HepG2 (cell line): Measurements from ENCODE around the gene DHX57. TPM values are rescaled to one million over a fixed set of nuclear protein-coding genes. Genes with fewer than 3 reads are reported as not detected.

Experiments used
- KAT2B ChIP-seq: fragments of 150-350 bp; IDR thresholded peaks from 2 replicates; pipeline ENCODE4 v1.6.1; 2014; ENCODE audit warnings: low read depth, low read length, borderline replicate concordance
- MZF1 ChIP-seq: sonication (generic); formaldehyde crosslinking; IDR thresholded peaks from 2 replicates; pipeline ENCODE4 v1.8.1; 2023; ENCODE audit warnings: mild to moderate bottlenecking, missing genetic modification reagents, borderline replicate concordance
- NCOA5 ChIP-seq: sonication (generic); formaldehyde crosslinking; IDR thresholded peaks from 2 replicates; pipeline ENCODE4 v1.4.0; 2020; ENCODE audit warnings: missing genetic modification reagents
- PRMT3 ChIP-seq: sonication (generic); formaldehyde crosslinking; IDR thresholded peaks from 2 replicates; pipeline ENCODE4 v1.8.1; 2022; ENCODE audit warnings: low read depth, mild to moderate bottlenecking, moderate library complexity, missing genetic modification reagents, borderline replicate concordance
- SMAD3 ChIP-seq: sonication (generic); formaldehyde crosslinking; IDR thresholded peaks from 2 replicates; pipeline ENCODE4 v1.4.0; 2020; ENCODE audit warnings: missing genetic modification reagents
- TCF7 ChIP-seq: sonication (generic); IDR thresholded peaks from 2 replicates; pipeline ENCODE4 v1.6.1; 2016; ENCODE audit warnings: antibody characterized with exemption, low read depth
- ZFX ChIP-seq: sonication (generic); formaldehyde crosslinking; IDR thresholded peaks from 2 replicates; pipeline ENCODE4 v1.4.0; 2020; ENCODE audit warnings: mild to moderate bottlenecking, low read depth, missing genetic modification reagents, moderate library complexity
- ZNF460 ChIP-seq: sonication (generic); formaldehyde crosslinking; IDR thresholded peaks from 2 replicates; pipeline ENCODE4 v1.5.1; 2020; ENCODE audit warnings: missing genetic modification reagents, mild to moderate bottlenecking, borderline replicate concordance
- ZNF850 ChIP-seq: sonication (generic); formaldehyde crosslinking; conservative IDR thresholded peaks from 2 replicates; pipeline ENCODE4 v1.9.0; 2021; ENCODE audit warnings: mild to moderate bottlenecking, missing genetic modification reagents
- polyA plus RNA-seq, 8 experiments: library from polyadenylated mRNA; depleted of rRNA in 3 of 8; stranded (reverse) in 7 of 8; unstranded in 1 of 8; fragments of >200 nt; fragmentation: Illumina TruSeq in 4 of 8; extraction: Trizol in 4 of 8; gene quantifications; 2 replicates each; pipeline versions ENCODE4 v1.2.1 to v1.2.3, GENCODE V29; 2011 to 2016; ENCODE audit warnings: low read depth in 4 of 8, missing spikeins in 1 of 8, mixed read lengths in 1 of 8; ENCODE audit not compliant: insufficient read depth in 1 of 8
- total RNA-seq, 5 experiments: library from RNA; depleted of rRNA; stranded (reverse); fragments of >200 nt; fragmentation: Illumina TruSeq; extraction: Trizol; gene quantifications; 2 replicates each; pipeline ENCODE4 v1.2.3, GENCODE V29; 2016; ENCODE audit warnings: low read depth in 1 of 5
- TF ChIP-seq, protein P1 (sequence below): IDR thresholded peaks from 2 replicates; pipeline ENCODE4 v1.6.1; 2018; ENCODE audit warnings: missing genetic modification reagents
- TF ChIP-seq, protein P2 (sequence below): IDR thresholded peaks from 2 replicates; pipeline ENCODE4 v1.6.1; 2016; ENCODE audit warnings: control low read depth
- TF ChIP-seq, protein P3 (sequence below): sonication (generic); formaldehyde crosslinking; IDR thresholded peaks from 2 replicates; pipeline ENCODE4 v1.5.0; 2020; ENCODE audit warnings: missing genetic modification reagents
- TF ChIP-seq, protein P4 (sequence below): sonication (generic); formaldehyde crosslinking; IDR thresholded peaks from 2 replicates; pipeline ENCODE4 v1.5.1; 2020; ENCODE audit warnings: mild to moderate bottlenecking, missing genetic modification reagents, moderate library complexity
- TF ChIP-seq, protein P5 (sequence below): IDR thresholded peaks from 2 replicates; pipeline ENCODE4 v1.6.1; 2012; ENCODE audit warnings: inconsistent platforms

Gene DHX57
- total and polyA plus RNA-seq, 2 of the 13 experiments (the other 11 are each of a cell fraction or from before 2014, with no cell fraction given), result 9.2 to 24.2 TPM

DNA sequence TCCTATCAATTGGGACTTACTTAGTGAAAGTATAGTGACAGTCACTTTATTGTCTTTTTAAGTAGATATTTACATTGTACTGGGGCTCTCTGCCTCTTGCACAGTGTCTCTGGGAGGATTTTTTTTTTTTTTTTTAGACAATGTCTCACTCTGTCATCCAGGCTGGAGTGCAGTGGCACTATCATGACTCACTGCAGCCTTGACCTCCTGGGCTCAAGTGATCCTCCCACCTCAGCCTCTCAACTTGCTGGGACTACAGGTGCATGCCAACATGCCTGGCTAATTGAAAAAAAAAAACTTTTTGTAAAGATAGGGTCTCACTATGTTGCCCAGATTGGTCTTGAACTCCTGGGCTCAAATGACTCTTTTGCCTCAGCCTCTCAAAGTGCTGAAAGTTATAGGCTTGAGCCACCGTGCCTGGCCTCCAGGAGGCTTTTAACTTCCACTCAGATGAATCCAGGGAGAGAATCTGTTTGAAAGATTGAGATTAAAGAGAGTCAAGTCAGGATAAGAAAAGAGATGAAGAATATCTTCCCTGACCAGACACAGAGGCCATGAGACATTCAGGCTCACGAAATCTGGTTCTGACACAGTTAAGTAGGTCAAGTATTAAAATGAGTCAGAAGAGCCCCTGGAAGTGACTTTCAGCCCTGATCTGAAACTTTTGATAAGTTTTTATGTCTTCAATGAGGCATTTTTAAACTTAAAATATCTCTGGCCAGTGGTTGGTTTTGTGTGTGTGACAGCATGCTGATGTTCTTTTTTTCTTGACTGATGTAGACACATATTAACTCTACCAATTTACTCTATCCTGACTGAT is 32.2 kb upstream of the DHX57 start (continued):
- no peak for TF ChIP-seq PRMT3 (CRISPR knock-in tag)
- TF ChIP-seq NCOA5, result no peak
- TF ChIP-seq, protein P1, sequence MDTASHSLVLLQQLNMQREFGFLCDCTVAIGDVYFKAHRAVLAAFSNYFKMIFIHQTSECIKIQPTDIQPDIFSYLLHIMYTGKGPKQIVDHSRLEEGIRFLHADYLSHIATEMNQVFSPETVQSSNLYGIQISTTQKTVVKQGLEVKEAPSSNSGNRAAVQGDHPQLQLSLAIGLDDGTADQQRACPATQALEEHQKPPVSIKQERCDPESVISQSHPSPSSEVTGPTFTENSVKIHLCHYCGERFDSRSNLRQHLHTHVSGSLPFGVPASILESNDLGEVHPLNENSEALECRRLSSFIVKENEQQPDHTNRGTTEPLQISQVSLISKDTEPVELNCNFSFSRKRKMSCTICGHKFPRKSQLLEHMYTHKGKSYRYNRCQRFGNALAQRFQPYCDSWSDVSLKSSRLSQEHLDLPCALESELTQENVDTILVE (CRISPR knock-in tag), result no peak
- TF ChIP-seq, protein P2, sequence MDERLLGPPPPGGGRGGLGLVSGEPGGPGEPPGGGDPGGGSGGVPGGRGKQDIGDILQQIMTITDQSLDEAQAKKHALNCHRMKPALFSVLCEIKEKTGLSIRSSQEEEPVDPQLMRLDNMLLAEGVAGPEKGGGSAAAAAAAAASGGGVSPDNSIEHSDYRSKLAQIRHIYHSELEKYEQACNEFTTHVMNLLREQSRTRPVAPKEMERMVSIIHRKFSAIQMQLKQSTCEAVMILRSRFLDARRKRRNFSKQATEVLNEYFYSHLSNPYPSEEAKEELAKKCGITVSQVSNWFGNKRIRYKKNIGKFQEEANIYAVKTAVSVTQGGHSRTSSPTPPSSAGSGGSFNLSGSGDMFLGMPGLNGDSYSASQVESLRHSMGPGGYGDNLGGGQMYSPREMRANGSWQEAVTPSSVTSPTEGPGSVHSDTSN (CRISPR knock-in tag), result no peak
- peak; percentile 37 for TF ChIP-seq TCF7
- TF ChIP-seq ZNF850, result no peak
- peak; percentile 27; the same call in 1 of the 2 replicates for TF ChIP-seq SMAD3
- TF ChIP-seq ZNF460 (CRISPR knock-in tag), result no peak; the same call in 1 of the 2 replicates
- TF ChIP-seq, protein P3, sequence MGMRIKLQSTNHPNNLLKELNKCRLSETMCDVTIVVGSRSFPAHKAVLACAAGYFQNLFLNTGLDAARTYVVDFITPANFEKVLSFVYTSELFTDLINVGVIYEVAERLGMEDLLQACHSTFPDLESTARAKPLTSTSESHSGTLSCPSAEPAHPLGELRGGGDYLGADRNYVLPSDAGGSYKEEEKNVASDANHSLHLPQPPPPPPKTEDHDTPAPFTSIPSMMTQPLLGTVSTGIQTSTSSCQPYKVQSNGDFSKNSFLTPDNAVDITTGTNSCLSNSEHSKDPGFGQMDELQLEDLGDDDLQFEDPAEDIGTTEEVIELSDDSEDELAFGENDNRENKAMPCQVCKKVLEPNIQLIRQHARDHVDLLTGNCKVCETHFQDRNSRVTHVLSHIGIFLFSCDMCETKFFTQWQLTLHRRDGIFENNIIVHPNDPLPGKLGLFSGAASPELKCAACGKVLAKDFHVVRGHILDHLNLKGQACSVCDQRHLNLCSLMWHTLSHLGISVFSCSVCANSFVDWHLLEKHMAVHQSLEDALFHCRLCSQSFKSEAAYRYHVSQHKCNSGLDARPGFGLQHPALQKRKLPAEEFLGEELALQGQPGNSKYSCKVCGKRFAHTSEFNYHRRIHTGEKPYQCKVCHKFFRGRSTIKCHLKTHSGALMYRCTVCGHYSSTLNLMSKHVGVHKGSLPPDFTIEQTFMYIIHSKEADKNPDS, result no peak
- no peak for TF ChIP-seq ZFX (CRISPR knock-in tag)
- TF ChIP-seq, protein P4, sequence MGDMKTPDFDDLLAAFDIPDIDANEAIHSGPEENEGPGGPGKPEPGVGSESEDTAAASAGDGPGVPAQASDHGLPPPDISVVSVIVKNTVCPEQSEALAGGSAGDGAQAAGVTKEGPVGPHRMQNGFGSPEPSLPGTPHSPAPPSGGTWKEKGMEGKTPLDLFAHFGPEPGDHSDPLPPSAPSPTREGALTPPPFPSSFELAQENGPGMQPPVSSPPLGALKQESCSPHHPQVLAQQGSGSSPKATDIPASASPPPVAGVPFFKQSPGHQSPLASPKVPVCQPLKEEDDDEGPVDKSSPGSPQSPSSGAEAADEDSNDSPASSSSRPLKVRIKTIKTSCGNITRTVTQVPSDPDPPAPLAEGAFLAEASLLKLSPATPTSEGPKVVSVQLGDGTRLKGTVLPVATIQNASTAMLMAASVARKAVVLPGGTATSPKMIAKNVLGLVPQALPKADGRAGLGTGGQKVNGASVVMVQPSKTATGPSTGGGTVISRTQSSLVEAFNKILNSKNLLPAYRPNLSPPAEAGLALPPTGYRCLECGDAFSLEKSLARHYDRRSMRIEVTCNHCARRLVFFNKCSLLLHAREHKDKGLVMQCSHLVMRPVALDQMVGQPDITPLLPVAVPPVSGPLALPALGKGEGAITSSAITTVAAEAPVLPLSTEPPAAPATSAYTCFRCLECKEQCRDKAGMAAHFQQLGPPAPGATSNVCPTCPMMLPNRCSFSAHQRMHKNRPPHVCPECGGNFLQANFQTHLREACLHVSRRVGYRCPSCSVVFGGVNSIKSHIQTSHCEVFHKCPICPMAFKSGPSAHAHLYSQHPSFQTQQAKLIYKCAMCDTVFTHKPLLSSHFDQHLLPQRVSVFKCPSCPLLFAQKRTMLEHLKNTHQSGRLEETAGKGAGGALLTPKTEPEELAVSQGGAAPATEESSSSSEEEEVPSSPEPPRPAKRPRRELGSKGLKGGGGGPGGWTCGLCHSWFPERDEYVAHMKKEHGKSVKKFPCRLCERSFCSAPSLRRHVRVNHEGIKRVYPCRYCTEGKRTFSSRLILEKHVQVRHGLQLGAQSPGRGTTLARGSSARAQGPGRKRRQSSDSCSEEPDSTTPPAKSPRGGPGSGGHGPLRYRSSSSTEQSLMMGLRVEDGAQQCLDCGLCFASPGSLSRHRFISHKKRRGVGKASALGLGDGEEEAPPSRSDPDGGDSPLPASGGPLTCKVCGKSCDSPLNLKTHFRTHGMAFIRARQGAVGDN (CRISPR knock-in tag), result no peak
- TF ChIP-seq, protein P5, sequence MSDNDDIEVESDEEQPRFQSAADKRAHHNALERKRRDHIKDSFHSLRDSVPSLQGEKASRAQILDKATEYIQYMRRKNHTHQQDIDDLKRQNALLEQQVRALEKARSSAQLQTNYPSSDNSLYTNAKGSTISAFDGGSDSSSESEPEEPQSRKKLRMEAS, result peak; percentile 35
- TF ChIP-seq MZF1 (CRISPR knock-in tag), result no peak
- no peak for TF ChIP-seq KAT2B
